Duodenal mucosa (tissue), 2 donors: Measurements from ENCODE around the gene CORO2B.

Source experiments
- H3K27ac ChIP-seq: one replicate; pipeline ENCODE4 v1.7.0; 2013; ENCODE audit warnings: low read depth, low read length
- H3K27me3 ChIP-seq, 2 donors: one replicate each; pipeline ENCODE4 v1.7.0; 2013; ENCODE audit warnings: low read length in 2 of 2, control low read depth in 1 of 2; ENCODE audit not compliant: insufficient read depth in 2 of 2, control insufficient read depth in 1 of 2
- H3K36me3 ChIP-seq, 2 donors: one replicate each; pipeline ENCODE4 v1.7.0; 2013; ENCODE audit warnings: low read length in 2 of 2, control low read depth in 1 of 2; ENCODE audit not compliant: insufficient read depth in 2 of 2, control insufficient read depth in 1 of 2
- H3K4me1 ChIP-seq, 2 donors: one replicate each; pipeline ENCODE4 v1.7.0; 2013; ENCODE audit warnings: low read length in 2 of 2, control low read depth in 1 of 2; ENCODE audit not compliant: insufficient read depth in 2 of 2, control insufficient read depth in 1 of 2
- H3K4me3 ChIP-seq, 2 donors: one replicate each; pipeline ENCODE4 v1.7.0; 2013; ENCODE audit warnings: low read length in 2 of 2, low read depth in 1 of 2
- H3K9ac ChIP-seq, 2 donors: one replicate each; pipeline ENCODE4 v1.7.0; 2013; ENCODE audit warnings: low read length in 2 of 2, low read depth in 1 of 2
- H3K9me3 ChIP-seq, 2 donors: one replicate each; pipeline ENCODE4 v1.7.0; 2013; ENCODE audit warnings: low read length in 2 of 2, control low read depth in 1 of 2; ENCODE audit not compliant: control insufficient read depth in 1 of 2

The CORO2B gene

DNA sequence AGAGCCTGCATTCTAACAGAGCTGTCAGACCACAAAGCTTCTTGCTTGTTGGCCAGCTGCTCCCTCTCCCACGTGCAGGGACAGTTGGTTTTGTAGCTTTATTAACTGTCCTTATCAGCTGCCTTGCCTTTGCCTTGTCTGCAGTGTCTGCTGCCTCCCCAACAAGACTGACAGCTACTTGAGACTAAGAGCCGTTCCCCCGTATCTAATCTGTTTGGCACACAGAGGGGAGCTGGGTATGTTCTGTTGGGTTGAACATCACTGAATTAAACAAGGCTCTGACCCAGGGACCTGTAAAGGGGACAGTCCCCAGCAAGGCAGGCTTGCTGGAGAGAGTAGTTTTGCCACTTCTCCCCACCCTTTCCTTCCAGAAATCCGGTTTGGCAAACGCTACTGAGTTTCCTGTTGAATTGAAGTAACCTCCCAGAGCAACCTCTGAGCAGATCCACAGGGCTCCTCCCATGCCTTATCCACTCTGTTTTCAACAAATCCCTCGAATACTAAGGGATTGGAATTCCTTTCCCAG lies 125.8 kb downstream of the CORO2B start:
- H3K4me3 ChIP-seq: no peak overlapping the region
- H3K27me3 ChIP-seq: peaks cover 0 to 3% of the 10 kb centered on the region in 2 donors
- H3K9ac ChIP-seq: no peak overlapping the region
- H3K27ac ChIP-seq: no peak overlapping the region
- no peaks in the 10 kb centered on the region for H3K36me3 ChIP-seq
- H3K4me1 ChIP-seq: peaks cover 0 to 6% of the 10 kb centered on the region in 2 donors
- no peaks in the 10 kb centered on the region for H3K9me3 ChIP-seq

DNA sequence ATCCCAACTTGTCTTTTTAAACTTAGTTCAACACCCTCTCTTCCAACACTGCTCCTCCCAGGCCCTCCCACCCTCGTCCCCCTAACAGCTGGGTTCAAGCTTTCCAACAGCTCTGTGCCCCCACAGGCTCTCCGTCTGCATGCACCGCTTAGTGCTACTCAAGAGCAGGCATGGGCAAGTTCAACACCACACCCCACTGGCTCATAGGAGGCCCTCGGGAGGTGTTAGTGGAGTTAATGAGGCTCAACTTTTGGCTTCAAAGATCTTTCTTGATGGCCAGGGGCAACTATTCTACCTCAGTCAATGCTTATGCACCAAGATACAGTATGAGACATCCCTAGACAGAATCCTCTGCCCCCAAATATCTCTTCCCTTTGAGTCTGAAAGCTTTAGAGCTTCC lies 127.5 kb downstream of the CORO2B start:
- Histone ChIP-seq H3K4me1 (peaks cover 0 to 6% of the 10 kb centered on the region in 2 donors), H3K27ac (no peak overlapping the region), H3K9ac (no peak overlapping the region)

DNA sequence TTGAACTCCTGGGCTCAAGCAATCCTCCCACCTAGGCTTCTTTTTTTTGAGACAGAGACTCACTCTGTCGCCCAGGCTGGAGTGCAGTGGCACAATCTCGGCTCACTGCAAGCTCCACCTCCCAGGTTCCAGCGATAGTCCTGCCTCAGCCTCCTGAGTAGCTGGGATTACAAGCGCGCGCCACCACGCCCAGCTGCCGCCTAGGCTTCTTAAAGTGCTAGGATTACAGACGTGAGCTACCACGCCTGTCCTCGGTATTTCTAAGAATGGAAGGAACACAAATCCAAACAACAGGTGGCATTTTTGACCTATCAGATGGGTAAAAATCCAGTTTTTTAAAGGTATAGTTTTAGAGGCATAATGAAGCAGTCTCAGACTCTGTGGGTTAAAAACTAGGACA lies 128.1 kb downstream of the CORO2B start:
- H3K27me3 ChIP-seq: peaks cover 0 to 3% of the 10 kb centered on the region in 2 donors
- no peaks in the 10 kb centered on the region for H3K36me3 ChIP-seq
- no peaks in the 10 kb centered on the region for H3K9me3 ChIP-seq
- H3K9ac ChIP-seq: no peak overlapping the region
- H3K27ac ChIP-seq: no peak overlapping the region
- no peak overlapping the region for H3K4me3 ChIP-seq
- peaks cover 0 to 6% of the 10 kb centered on the region in 2 donors for H3K4me1 ChIP-seq

More for the DNA sequence above, 127.5 kb downstream of the CORO2B start:
- Histone ChIP-seq H3K27me3 (peaks cover 0 to 3% of the 10 kb centered on the region in 2 donors), H3K9me3 (no peaks in the 10 kb centered on the region), H3K36me3 (no peaks in the 10 kb centered on the region), H3K4me3 (no peak overlapping the region)

DNA sequence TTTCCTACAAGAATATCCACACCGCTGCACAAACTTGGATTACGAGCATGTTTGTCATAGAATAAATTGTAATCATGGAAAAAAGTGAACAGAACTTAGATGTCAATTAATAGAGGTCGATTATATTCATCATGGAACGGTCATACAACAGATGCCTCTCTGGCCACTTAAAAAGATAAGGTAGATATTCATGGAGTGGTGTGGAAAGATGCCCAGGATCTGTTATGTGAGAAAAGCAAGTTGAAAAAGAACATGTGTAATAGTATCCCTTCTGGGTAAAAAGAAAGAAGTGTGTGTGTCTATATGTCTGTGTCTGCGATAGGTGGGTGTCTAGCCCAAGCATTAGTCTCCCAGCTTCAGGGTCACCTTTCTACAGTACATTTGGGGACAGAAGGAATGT lies 128.6 kb downstream of the CORO2B start:
- Histone ChIP-seq H3K9me3 (no peaks in the 10 kb centered on the region), H3K27ac (no peak overlapping the region), H3K27me3 (no peaks in the 10 kb centered on the region), H3K4me1 (peaks cover 0 to 6% of the 10 kb centered on the region in 2 donors), H3K9ac (no peak overlapping the region), H3K36me3 (no peaks in the 10 kb centered on the region), H3K4me3 (no peak overlapping the region)

DNA sequence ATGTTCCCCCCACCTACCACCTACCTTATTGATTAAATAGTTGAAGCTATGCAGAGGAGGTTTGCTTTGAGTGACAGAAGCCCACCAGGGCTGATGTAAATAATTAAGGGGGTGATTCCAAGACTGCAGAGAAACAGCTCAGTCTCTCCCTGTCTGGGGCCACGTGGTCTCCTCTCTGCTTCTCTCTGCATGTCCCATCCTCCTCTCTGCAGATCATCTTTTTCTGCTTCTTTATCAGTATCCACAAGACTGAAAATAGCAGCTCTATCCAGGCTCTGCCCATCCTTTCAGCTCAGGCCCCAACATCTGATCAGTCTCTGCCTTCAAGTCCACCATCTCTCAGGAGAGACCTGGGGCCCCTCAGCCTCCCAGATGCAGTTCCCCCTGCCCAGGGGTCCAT lies 131.1 kb downstream of the CORO2B start:
- H3K27me3 ChIP-seq: no peaks in the 10 kb centered on the region
- H3K4me1 ChIP-seq: no peaks in the 10 kb centered on the region
- H3K9ac ChIP-seq: no peak overlapping the region
- H3K36me3 ChIP-seq: no peaks in the 10 kb centered on the region
- no peaks in the 10 kb centered on the region for H3K9me3 ChIP-seq
- no peak overlapping the region for H3K27ac ChIP-seq
- no peak overlapping the region for H3K4me3 ChIP-seq

DNA sequence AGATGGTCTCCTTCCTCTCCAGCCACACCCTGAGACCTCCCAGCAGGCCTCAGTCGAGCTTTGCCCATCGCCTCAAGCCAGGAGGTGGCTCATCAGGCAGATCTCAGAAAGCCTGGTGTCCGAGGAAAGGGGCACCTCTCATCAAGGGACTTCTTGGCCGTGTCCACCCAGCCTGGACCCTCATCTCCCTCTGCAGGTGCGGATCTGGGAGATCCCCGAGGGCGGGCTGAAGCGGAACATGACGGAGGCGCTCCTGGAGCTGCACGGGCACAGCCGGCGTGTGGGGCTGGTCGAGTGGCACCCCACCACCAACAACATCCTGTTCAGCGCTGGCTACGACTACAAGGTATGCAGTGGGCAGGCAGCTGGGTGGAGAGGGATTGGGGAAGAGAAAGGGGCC lies 131.7 kb downstream of the CORO2B start:
- Histone ChIP-seq H3K4me3 (no peak overlapping the region), H3K9ac (no peak overlapping the region), H3K9me3 (no peaks in the 10 kb centered on the region), H3K27ac (no peak overlapping the region), H3K36me3 (no peaks in the 10 kb centered on the region), H3K4me1 (no peaks in the 10 kb centered on the region), H3K27me3 (no peaks in the 10 kb centered on the region)

DNA sequence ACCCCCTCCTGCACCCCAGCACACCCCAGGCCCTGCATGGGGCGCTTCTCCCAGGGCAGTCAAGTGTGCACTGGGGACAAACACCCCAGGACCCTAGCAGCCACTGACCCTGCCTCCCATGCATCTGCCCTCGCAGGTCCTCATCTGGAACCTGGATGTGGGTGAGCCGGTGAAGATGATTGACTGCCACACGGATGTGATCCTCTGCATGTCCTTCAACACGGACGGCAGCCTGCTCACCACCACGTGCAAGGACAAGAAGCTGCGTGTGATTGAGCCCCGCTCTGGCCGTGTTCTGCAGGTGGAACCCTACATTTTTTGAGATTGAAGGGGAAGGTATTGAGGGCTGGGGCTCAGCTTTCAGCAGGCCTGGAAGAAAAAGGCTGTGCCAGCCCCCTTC lies 132.6 kb downstream of the CORO2B start:
- Histone ChIP-seq H3K9ac (no peak overlapping the region), H3K4me1 (no peaks in the 10 kb centered on the region), H3K9me3 (no peaks in the 10 kb centered on the region), H3K27me3 (peaks cover 0 to 2% of the 10 kb centered on the region in 2 donors), H3K27ac (no peak overlapping the region), H3K36me3 (no peaks in the 10 kb centered on the region), H3K4me3 (no peak overlapping the region)

DNA sequence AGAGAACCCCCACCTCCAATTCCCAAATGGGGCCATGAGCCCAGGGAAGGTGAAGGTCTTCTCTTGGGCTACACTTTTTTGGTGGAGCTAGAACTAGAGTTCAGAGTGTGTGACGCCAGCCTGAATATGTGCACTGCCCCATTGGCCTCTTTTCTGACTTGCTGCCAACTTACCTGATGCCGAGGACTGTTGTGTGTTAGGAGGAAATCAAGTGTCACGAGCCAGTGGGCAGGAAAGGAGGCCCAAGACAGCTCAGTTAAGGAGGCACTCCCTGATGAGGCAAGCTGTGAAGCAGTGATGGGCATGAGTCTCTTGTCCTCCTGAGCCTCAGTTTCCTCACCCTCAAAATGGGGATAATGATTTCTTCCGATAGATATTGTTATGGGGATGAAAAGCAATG lies 134.1 kb downstream of the CORO2B start:
- no peak overlapping the region for H3K27ac ChIP-seq
- no peak overlapping the region for H3K4me3 ChIP-seq
- no peaks in the 10 kb centered on the region for H3K4me1 ChIP-seq
- H3K9me3 ChIP-seq: no peaks in the 10 kb centered on the region
- no peaks in the 10 kb centered on the region for H3K36me3 ChIP-seq
- H3K9ac ChIP-seq: no peak overlapping the region
- peaks cover 0 to 2% of the 10 kb centered on the region in 2 donors for H3K27me3 ChIP-seq

DNA sequence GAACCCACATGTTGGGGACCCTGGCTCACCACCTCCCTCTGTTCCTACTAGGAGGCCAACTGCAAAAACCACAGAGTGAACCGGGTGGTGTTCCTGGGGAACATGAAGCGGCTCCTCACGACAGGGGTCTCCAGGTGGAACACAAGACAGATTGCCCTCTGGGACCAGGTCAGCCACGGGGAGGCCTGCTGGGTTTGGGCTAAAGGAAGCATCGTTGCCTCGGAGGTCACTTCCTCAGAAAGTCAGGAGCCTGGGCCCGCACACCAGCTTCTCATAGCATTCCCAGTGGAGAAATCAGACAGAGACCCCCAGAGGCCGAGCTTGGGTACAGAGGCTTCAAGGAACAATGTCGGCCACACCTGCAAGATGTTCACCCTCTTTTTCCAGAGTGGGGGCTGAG lies 135.1 kb downstream of the CORO2B start:
- no peak overlapping the region for H3K27ac ChIP-seq
- H3K36me3 ChIP-seq: no peaks in the 10 kb centered on the region

DNA sequence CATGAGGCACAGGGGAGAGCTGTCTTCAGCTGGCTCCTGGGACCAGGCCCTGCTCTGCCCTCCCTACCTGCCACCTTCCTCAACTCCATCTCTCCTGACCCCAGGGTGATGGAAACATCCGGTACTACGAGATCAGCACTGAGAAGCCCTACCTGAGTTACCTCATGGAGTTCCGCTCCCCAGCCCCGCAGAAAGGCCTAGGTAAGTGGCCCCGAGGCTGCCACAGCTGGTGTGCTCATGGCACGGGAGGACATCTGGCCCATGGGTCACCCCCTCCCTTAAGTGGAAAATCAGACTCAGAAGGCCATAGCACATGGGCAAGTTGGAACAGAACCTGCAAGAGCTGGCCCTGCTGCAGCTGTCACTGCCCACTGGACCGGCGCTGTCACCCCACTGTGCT lies 136.3 kb downstream of the CORO2B start:
- Histone ChIP-seq H3K9ac (no peak overlapping the region), H3K9me3 (no peaks in the 10 kb centered on the region), H3K36me3 (no peaks in the 10 kb centered on the region), H3K4me1 (no peaks in the 10 kb centered on the region), H3K27ac (no peak overlapping the region), H3K4me3 (no peak overlapping the region), H3K27me3 (peaks cover 0 to 2% of the 10 kb centered on the region in 2 donors)

More for the DNA sequence above, 135.1 kb downstream of the CORO2B start:
- Histone ChIP-seq H3K9ac (no peak overlapping the region), H3K9me3 (no peaks in the 10 kb centered on the region), H3K4me1 (no peaks in the 10 kb centered on the region), H3K27me3 (peaks cover 0 to 2% of the 10 kb centered on the region in 2 donors), H3K4me3 (no peak overlapping the region)

DNA sequence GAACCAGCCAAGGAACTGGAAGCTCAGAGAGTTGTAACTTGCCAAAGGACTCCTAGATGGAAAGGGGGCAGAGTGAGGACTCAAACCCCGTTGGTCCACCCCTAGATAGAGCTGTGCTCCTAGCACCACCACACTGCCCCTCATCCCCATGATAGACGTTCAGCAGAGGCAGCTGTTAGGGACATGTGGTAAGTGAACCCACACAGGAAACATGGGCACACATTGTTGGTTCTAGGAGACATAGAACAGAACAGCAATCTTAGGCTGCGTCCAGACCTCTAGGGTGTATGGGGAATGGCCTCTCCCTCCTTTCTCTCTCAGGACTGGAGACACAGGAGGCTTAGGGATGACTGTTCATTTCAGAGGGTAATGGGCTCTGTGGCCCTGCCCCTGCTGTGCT lies 139.2 kb downstream of the CORO2B start:
- Histone ChIP-seq H3K9ac (no peak overlapping the region), H3K4me3 (no peak overlapping the region), H3K27ac (no peak overlapping the region), H3K9me3 (no peaks in the 10 kb centered on the region), H3K27me3 (peaks cover 0 to 2% of the 10 kb centered on the region in 2 donors), H3K36me3 (no peaks in the 10 kb centered on the region), H3K4me1 (no peaks in the 10 kb centered on the region)
